Hepatocyte (in vitro differentiated cells): ENCODE data around the gene ARSB.

ENCODE experiments used
- EZH2 ChIP-seq: fragments of 200-600 bp; sonication (generic); IDR thresholded peaks from 2 replicates; pipeline ENCODE4 v1.6.1; 2016; ENCODE audit warnings: antibody characterized with exemption, mild to moderate bottlenecking, borderline replicate concordance
- EZH2phosphoT487 ChIP-seq: fragments of 200-600 bp; sonication (generic); IDR thresholded peaks from one replicate; pipeline ENCODE4 v1.6.1; 2018; ENCODE audit warnings: antibody characterized with exemption, mild to moderate bottlenecking, low read depth, moderate library complexity; ENCODE audit not compliant: unreplicated experiment, severe bottlenecking
- TF ChIP-seq, protein P1 (sequence below): fragments of 200-600 bp; sonication (generic); IDR thresholded peaks from 2 replicates; pipeline ENCODE4 v1.5.1; 2016; ENCODE audit warnings: antibody characterized with exemption, mild to moderate bottlenecking; ENCODE audit not compliant: poor library complexity

DNA sequence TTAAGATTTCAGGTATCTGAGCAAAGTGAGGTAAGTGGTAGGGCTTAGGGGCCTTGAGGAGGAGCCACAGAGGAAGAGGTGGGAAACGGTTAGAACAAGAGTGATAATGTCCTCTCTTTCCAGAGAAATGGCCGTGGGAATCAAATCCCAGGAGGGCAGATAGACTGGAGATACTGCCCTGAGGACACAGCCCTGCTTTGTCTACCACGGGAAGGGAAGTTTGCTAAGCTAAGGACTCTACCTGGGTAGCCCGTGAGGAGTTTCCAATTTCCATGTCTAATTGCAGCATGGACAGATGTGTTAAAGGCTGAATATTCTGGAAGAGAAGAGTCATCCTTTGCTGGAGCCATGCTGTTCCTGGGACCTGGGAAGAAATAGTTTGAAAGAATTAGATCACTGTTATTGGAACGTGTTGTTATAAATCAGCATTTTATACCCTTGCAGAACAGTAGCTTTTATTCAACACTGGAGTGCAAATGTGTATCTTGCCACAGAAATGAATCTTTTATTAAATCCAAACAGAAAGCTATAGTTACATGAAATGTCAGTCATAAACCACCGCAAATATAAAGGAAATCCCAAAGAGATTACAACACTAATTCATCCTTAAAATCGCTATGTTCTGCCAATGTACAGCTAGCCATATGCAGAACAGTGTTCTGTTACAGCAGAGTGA is 203.4 kb downstream of the ARSB start:
- TF ChIP-seq EZH2 (no peak), EZH2phosphoT487 (no peak)
- TF ChIP-seq, protein P1, sequence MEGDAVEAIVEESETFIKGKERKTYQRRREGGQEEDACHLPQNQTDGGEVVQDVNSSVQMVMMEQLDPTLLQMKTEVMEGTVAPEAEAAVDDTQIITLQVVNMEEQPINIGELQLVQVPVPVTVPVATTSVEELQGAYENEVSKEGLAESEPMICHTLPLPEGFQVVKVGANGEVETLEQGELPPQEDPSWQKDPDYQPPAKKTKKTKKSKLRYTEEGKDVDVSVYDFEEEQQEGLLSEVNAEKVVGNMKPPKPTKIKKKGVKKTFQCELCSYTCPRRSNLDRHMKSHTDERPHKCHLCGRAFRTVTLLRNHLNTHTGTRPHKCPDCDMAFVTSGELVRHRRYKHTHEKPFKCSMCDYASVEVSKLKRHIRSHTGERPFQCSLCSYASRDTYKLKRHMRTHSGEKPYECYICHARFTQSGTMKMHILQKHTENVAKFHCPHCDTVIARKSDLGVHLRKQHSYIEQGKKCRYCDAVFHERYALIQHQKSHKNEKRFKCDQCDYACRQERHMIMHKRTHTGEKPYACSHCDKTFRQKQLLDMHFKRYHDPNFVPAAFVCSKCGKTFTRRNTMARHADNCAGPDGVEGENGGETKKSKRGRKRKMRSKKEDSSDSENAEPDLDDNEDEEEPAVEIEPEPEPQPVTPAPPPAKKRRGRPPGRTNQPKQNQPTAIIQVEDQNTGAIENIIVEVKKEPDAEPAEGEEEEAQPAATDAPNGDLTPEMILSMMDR: no peak
